BLaER1 (cell line): Measurements from ENCODE around the gene PSMD13.

Experiments
- H3K27ac ChIP-seq: shearing (Covaris generic); formaldehyde crosslinking; 2 replicates; pipeline ENCODE4 v1.8.1; 2022
- H3K27me3 ChIP-seq: shearing (Covaris generic); formaldehyde crosslinking; 2 replicates; pipeline ENCODE4 v1.8.1; 2022
- H3K36me3 ChIP-seq: shearing (Covaris generic); formaldehyde crosslinking; 2 replicates; pipeline ENCODE4 v1.8.1; 2022
- H3K4me1 ChIP-seq: shearing (Covaris generic); formaldehyde crosslinking; 2 replicates; pipeline ENCODE4 v1.8.1; 2022
- H3K4me2 ChIP-seq: shearing (Covaris generic); formaldehyde crosslinking; 2 replicates; pipeline ENCODE4 v1.8.1; 2022
- H3K4me3 ChIP-seq: shearing (Covaris generic); formaldehyde crosslinking; 2 replicates; pipeline ENCODE4 v1.8.1; 2022
- H3K9ac ChIP-seq: shearing (Covaris generic); formaldehyde crosslinking; 2 replicates; pipeline ENCODE4 v1.8.1; 2022
- H3K9me3 ChIP-seq: shearing (Covaris generic); formaldehyde crosslinking; 2 replicates; pipeline ENCODE4 v1.8.1; 2022
- H4K20me1 ChIP-seq: shearing (Covaris generic); formaldehyde crosslinking; 2 replicates; pipeline ENCODE4 v1.8.1; 2022
- Cebpa-rat ChIP-seq: shearing (Covaris generic); IDR thresholded peaks from 2 replicates; pipeline ENCODE4 v1.8.1; 2022

PSMD13 gene

GRCh38 chr11:298406-299065 lies 61.8 kb downstream of the PSMD13 start:
- Histone ChIP-seq H3K9me3 (no peaks in the 10 kb centered on the region), H3K27ac (peak overlapping the region; percentile 79), H3K9ac (peak overlapping the region; percentile 70), H3K4me1 (peaks cover 51% of the 10 kb centered on the region), H3K4me3 (peak overlapping the region; percentile 29; the same call in 1 of the 2 replicates), H3K27me3 (no peaks in the 10 kb centered on the region), H4K20me1 (no peaks in the 10 kb centered on the region), H3K36me3 (peaks cover 26% of the 10 kb centered on the region), H3K4me2 (peak overlapping the region; percentile 92)
- no peak for TF ChIP-seq Cebpa-rat

GRCh38 chr11:299081-299891 lies 62.5 kb downstream of the PSMD13 start, which contains the start of gene IFITM5:
Gene IFITM5 (minus strand): TSS chr11:299526. CDS start chr11:299490, 36 bp downstream.
- no peaks in the 10 kb centered on the region for H3K9me3 ChIP-seq
- no peak for TF ChIP-seq Cebpa-rat
- peak within 1 kb of the TSS; percentile 70 for H3K9ac ChIP-seq
- peaks cover 19% of the 10 kb centered on the region for H3K36me3 ChIP-seq
- H3K27me3 ChIP-seq: no peaks in the 10 kb centered on the region
- peaks cover 59% of the 10 kb centered on the region for H3K4me1 ChIP-seq
- peak within 1 kb of the TSS; percentile 92 for H3K4me2 ChIP-seq
- peak within 1 kb of the TSS; percentile 29; the same call in 1 of the 2 replicates for H3K4me3 ChIP-seq
- peak within 1 kb of the TSS; percentile 79 for H3K27ac ChIP-seq
- no peaks in the 10 kb centered on the region for H4K20me1 ChIP-seq

GRCh38 chr11:299951-300735 lies 63.4 kb downstream of the PSMD13 start:
- no peaks in the 10 kb centered on the region for H3K9me3 ChIP-seq
- peak overlapping the region; percentile 60 for H3K4me2 ChIP-seq
- H3K4me1 ChIP-seq: peaks cover 67% of the 10 kb centered on the region
- no peak for TF ChIP-seq Cebpa-rat
- H3K27me3 ChIP-seq: no peaks in the 10 kb centered on the region
- H3K27ac ChIP-seq: 0 out of 2 replicates have a peak overlapping the region, but pooled peaks have one; percentile 22
- no peak overlapping the region for H3K9ac ChIP-seq
- H3K4me3 ChIP-seq: no peak overlapping the region
- no peaks in the 10 kb centered on the region for H4K20me1 ChIP-seq
- peaks cover 10% of the 10 kb centered on the region; the same call in 1 of the 2 replicates for H3K36me3 ChIP-seq
